HL-60 (cell line): ENCODE data around the gene ANKRD55.

Experiments
- CTCF ChIP-seq: IDR thresholded peaks from one replicate; pipeline ENCODE4 v1.5.1; 2011; ENCODE audit warnings: low read length, control low read depth, inconsistent platforms; ENCODE audit not compliant: insufficient read depth
- GABPA ChIP-seq: IDR thresholded peaks from 2 replicates; pipeline ENCODE4 v1.6.1; 2012; ENCODE audit warnings: low read depth
- POLR2AphosphoS5 ChIP-seq: IDR thresholded peaks from 2 replicates; pipeline ENCODE4 v1.6.1; 2012; ENCODE audit warnings: low read depth
- REST ChIP-seq: IDR thresholded peaks from 2 replicates; pipeline ENCODE4 v1.6.1; 2012; ENCODE audit warnings: low read depth; ENCODE audit not compliant: insufficient replicate concordance
- SPI1 ChIP-seq: IDR thresholded peaks from 2 replicates; pipeline ENCODE4 v1.6.1; 2012; ENCODE audit warnings: low read depth, mild to moderate bottlenecking, borderline replicate concordance

GRCh38 chr5:56055859-56056258 lies 177.3 kb downstream of the ANKRD55 start:
- TF ChIP-seq CTCF, result no peak
- no peak for TF ChIP-seq POLR2AphosphoS5
- TF ChIP-seq REST, result no peak
- TF ChIP-seq GABPA, result no peak
- no peak for TF ChIP-seq SPI1
